ENCODE data around the gene ME3. TPM values are rescaled to one million over a fixed set of nuclear protein-coding genes. Genes with fewer than 3 reads are reported as not detected.

Gene ME3
- total and polyA plus RNA-seq, 4 donors = 1.4 to 7.2 (median 2.3) TPM

- TF ChIP-seq, protein P1, sequence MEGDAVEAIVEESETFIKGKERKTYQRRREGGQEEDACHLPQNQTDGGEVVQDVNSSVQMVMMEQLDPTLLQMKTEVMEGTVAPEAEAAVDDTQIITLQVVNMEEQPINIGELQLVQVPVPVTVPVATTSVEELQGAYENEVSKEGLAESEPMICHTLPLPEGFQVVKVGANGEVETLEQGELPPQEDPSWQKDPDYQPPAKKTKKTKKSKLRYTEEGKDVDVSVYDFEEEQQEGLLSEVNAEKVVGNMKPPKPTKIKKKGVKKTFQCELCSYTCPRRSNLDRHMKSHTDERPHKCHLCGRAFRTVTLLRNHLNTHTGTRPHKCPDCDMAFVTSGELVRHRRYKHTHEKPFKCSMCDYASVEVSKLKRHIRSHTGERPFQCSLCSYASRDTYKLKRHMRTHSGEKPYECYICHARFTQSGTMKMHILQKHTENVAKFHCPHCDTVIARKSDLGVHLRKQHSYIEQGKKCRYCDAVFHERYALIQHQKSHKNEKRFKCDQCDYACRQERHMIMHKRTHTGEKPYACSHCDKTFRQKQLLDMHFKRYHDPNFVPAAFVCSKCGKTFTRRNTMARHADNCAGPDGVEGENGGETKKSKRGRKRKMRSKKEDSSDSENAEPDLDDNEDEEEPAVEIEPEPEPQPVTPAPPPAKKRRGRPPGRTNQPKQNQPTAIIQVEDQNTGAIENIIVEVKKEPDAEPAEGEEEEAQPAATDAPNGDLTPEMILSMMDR (IDR thresholded peaks at IDR 0.05; ENCODE audit: low read depth, low read length, missing input control) = no peak
- TF ChIP-seq, protein P2, sequence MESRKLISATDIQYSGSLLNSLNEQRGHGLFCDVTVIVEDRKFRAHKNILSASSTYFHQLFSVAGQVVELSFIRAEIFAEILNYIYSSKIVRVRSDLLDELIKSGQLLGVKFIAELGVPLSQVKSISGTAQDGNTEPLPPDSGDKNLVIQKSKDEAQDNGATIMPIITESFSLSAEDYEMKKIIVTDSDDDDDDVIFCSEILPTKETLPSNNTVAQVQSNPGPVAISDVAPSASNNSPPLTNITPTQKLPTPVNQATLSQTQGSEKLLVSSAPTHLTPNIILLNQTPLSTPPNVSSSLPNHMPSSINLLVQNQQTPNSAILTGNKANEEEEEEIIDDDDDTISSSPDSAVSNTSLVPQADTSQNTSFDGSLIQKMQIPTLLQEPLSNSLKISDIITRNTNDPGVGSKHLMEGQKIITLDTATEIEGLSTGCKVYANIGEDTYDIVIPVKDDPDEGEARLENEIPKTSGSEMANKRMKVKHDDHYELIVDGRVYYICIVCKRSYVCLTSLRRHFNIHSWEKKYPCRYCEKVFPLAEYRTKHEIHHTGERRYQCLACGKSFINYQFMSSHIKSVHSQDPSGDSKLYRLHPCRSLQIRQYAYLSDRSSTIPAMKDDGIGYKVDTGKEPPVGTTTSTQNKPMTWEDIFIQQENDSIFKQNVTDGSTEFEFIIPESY (IDR thresholded peaks at IDR 0.05) = no peak
Measured at GRCh38 chr11:86469491-86470388, 202.7 kb downstream of the ME3 start (continued).

DNA sequence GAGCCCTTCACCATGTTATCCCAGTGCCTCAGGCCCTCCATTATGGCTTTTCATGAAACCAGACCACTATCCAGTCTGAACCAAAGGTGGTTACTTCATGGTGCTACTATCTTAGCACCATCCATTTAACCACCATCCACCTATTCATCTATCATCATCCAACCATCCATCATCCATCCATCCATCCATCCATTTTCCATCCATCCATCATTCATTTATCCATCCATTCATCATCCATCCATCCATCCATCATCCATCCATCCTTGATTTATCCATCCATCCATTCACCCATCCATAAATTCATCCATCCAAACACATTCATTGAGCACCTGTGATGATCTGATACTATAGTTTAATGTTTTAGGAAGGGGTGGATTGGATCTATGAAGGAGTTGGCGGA lies 204.2 kb downstream of the ME3 start:
- H3K9me3 ChIP-seq (ENCODE audit: control insufficient read depth in 4 of 4, low read length in 3 of 4) = no peaks in the 10 kb centered on the region
- no peak overlapping the region for H3K4me3 ChIP-seq (ENCODE audit: low read depth in 1 of 3, low read length in 3 of 3)
- H3K36me3 ChIP-seq (ENCODE audit: control insufficient read depth in 4 of 4, insufficient read depth in 3 of 4, low read depth in 1 of 4, low read length in 3 of 4) = no peaks in the 10 kb centered on the region
- H3K9ac ChIP-seq (ENCODE audit: low read depth in 1 of 2, low read length in 2 of 2) = no peak overlapping the region
- no peak for DNase-seq (ENCODE audit: low spot score)
- no peak overlapping the region for H3K27ac ChIP-seq (ENCODE audit: low read depth in 1 of 2, low read length in 2 of 2)
- H3K4me1 ChIP-seq (ENCODE audit: control insufficient read depth in 4 of 4, insufficient read depth in 4 of 4, low read length in 3 of 4) = no peaks in the 10 kb centered on the region
- 99% methylated on average over 1 of the region's 1 CpG for WGBS
- TF ChIP-seq, protein P1 (IDR thresholded peaks at IDR 0.05; ENCODE audit: low read depth, low read length, missing input control) = no peak
- TF ChIP-seq, protein P2 (IDR thresholded peaks at IDR 0.05) = no peak
- TF ChIP-seq TAF1 (conservative IDR thresholded peaks at IDR 0.05) (no peak), JUND (IDR thresholded peaks at IDR 0.05) (no peak), RAD21 (IDR thresholded peaks at IDR 0.05) (no peak), EGR1 (IDR thresholded peaks at IDR 0.05; ENCODE audit: low read depth in 2 of 2) (no peak), HNF4A (conservative IDR thresholded peaks at IDR 0.05) (no peak), HNF4G (IDR thresholded peaks at IDR 0.05) (no peak), RXRA (IDR thresholded peaks at IDR 0.05) (no peak), NR2F2 (IDR thresholded peaks at IDR 0.05) (no peak), MAX (IDR thresholded peaks at IDR 0.05) (no peak), REST (IDR thresholded peaks at IDR 0.05) (no peak), FOXA1 (IDR thresholded peaks at IDR 0.05) (no peak), YY1 (IDR thresholded peaks at IDR 0.05) (no peak), GABPA (IDR thresholded peaks at IDR 0.05 in 1 of 2, conservative IDR thresholded peaks at IDR 0.05 in 1 of 2) (no peak), FOXA2 (IDR thresholded peaks at IDR 0.05) (no peak), ATF3 (IDR thresholded peaks at IDR 0.05) (no peak)
- no peaks in the 10 kb centered on the region for H3K27me3 ChIP-seq (ENCODE audit: control insufficient read depth in 4 of 4, insufficient read depth in 4 of 4, low read length in 3 of 4)

Data from liver (tissue), 9 donors.